Activated T-helper 1 cell treated with anti-CD3 and anti-CD28 coated beads, Interleukin-12 subunit alpha, Interleukin-12 subunit beta, Interleukin-2, Interleukin-4 antibody, amounts not matched to agents 30 ng/mL and 10 ng/mL and 1 ng/mL, durations not matched to agents 14 hours and 24 hours and 36 hours (primary cell): Measurements from ENCODE around the gene CALML4. TPM values are rescaled to one million over a fixed set of nuclear protein-coding genes. Genes with fewer than 3 reads are reported as not detected.
"Not testable (repeated sequence)": the region's sequence is repeated elsewhere in the genome, so short reads cannot be mapped to it uniquely, and the experiment has no call there.

Experiments used
- DNase-seq: peaks from one replicate; pipeline ENCODE4 v3.0.0; 2021; ENCODE audit warnings: low spot score
- H3K27ac Mint-ChIP-seq: one replicate; pipeline ENCODE4 v1.8.0; 2021; ENCODE audit warnings: mild to moderate bottlenecking, mixed read lengths
- H3K27me3 Mint-ChIP-seq: one replicate; pipeline ENCODE4 v1.8.0; 2022; ENCODE audit warnings: mild to moderate bottlenecking, moderate library complexity, mixed read lengths; ENCODE audit not compliant: insufficient read depth
- H3K36me3 Mint-ChIP-seq: one replicate; pipeline ENCODE4 v1.8.0; 2021; ENCODE audit warnings: low read depth, mixed read lengths
- H3K4me1 Mint-ChIP-seq: one replicate; pipeline ENCODE4 v1.8.0; 2021; ENCODE audit warnings: low read depth, mixed read lengths
- H3K4me3 Mint-ChIP-seq: one replicate; pipeline ENCODE4 v1.8.0; 2021; ENCODE audit warnings: mild to moderate bottlenecking, moderate library complexity, mixed read lengths
- H3K9me3 Mint-ChIP-seq: one replicate; pipeline ENCODE4 v1.8.0; 2021; ENCODE audit warnings: mixed read lengths
- intact Hi-C: fragments of 100-400 bp; cut with micrococcal nuclease; formaldehyde crosslinking; loops from one replicate; pipeline ENCODE4 v1.15.1; 2024
- total RNA-seq: library from RNA; stranded (reverse); gene quantifications from 2 replicates; pipeline ENCODE4 v1.2.3, GENCODE V29; 2022

Gene CALML4, protein sequence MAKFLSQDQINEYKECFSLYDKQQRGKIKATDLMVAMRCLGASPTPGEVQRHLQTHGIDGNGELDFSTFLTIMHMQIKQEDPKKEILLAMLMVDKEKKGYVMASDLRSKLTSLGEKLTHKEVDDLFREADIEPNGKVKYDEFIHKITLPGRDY
- total RNA-seq, result 12.1 and 13.1 TPM in 2 replicates

DNA sequence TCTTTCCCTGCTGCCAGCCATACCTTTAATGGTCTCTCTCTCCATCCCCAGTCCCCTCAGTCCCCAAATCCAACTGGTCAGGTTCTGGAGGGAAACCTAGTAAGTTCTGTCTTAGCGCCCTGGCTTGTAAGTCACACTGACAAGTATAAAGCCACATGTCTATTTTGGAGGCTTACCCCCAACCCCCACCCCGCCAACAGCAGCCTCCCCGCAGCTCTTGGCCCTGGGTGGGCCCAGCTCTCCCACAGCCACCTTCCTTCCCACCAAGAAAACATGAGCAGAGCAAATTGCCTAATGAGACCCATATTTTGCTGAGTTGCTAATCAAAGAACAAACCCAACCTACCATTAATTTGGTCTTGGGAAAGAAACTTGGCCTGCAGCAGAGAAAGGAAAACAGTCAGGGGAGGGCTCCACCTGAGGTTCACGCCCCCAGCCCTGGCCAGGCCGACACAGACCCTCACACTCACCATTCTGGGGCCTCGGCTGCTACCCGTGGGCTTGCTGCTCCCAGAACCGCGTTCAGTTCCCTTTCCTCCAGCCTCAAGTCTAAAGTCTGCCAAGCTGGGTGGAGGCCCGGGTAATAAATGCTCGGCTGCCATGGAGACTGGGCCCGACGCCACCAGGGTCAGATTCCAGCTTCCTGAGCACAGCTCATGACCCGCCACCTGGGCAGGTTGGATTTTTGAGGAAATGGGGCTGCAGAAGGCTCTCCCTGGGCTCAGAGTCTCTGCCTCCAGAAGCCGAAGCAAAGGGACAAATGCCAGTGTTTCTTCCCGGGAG, at the start of gene CALML4:
Gene CALML4 (minus strand): TSS at position 557 of the 782 bp plus-strand sequence. CDS start 85 bp downstream, at position 472.
- Mint-ChIP-seq H3K27ac (peak within 1 kb of the TSS; percentile 67), H3K9me3 (no peaks in the 10 kb centered on the region), H3K4me1 (peaks cover 55% of the 10 kb centered on the region), H3K36me3 (peaks cover 8% of the 10 kb centered on the region), H3K27me3 (no peaks in the 10 kb centered on the region), H3K4me3 (peak within 1 kb of the TSS; percentile 73)
- intact Hi-C loops, result no loop called here
- no peak for DNase-seq

DNA sequence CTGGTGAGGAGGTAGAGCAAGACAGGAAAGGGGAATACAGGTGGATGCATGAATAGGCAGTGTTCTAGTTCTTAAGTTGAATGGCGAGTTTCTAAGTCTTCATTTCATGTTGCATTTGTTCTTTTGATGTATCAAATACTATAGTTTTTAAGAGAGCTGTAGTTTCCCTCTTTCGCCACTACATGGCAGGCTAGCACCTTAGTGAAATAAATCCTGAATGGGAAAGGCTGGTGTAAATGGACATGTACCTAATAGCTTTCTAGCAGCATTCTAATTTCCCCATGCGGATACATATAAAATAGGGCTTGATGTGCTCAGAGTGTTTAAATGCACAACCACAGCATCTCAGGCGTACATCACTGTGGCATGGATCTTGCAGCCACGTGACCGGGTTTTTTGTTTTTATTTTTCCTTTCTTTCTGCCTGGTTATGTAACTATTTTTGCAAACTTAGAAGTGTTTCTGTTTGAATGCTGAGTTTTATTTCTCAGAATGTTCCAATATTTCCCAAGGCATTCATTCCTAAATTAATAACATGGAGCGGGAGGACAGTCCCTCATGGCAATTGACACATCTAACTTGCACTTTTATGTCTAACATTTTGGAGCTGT, 47.9 kb upstream of the CALML4 start:
- H3K4me3 Mint-ChIP-seq, result no peak overlapping the region
- H3K4me1 Mint-ChIP-seq, result no peaks in the 10 kb centered on the region
- no peak overlapping the region for H3K27ac Mint-ChIP-seq
- H3K27me3 Mint-ChIP-seq, result peaks cover 19% of the 10 kb centered on the region
- H3K9me3 Mint-ChIP-seq, result no peaks in the 10 kb centered on the region
- no peak for DNase-seq
- no peaks in the 10 kb centered on the region for H3K36me3 Mint-ChIP-seq
- intact Hi-C loops, result loop anchor here (1.0 to 2.0 kb wide), 6 partner anchors 22 to 421 kb away; no protein-coding TSS in a partner anchor

DNA sequence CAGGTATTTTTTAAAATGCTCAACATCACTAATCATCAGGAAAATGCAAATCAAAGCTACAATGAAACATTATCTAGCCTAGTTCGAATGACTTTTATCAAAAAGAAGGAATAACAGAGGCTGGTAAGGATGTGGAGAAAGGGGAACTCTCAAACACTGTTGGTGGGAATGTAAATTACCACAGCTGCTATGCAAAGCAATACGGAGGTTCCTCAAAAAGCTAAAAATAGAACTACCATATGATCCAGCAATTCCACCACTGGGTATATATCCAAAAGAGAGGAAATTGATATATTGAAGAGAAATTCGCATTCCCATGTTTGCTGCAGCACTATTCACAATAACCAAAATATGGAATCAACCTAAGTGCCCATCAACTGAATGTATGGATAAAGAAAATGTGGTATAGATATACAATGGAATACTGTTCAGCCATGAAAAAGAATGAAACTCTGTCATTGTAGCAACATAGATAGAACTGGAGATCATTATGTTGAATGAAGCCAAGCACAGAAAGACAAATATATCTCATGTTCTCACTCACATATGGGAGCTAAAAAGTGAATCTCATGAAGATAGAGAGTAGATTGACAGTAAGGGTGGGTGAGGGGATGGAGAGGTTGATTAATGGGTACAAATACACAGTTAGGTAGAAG, 44.1 kb upstream of the CALML4 start:
- H3K27ac Mint-ChIP-seq, result no peak overlapping the region
- peaks cover 26% of the 10 kb centered on the region for H3K27me3 Mint-ChIP-seq
- intact Hi-C loops, result no loop called here
- no peaks in the 10 kb centered on the region for H3K36me3 Mint-ChIP-seq
- H3K9me3 Mint-ChIP-seq, result no peaks in the 10 kb centered on the region
- DNase-seq, result no peak
- no peak overlapping the region for H3K4me3 Mint-ChIP-seq
- H3K4me1 Mint-ChIP-seq, result no peaks in the 10 kb centered on the region

DNA sequence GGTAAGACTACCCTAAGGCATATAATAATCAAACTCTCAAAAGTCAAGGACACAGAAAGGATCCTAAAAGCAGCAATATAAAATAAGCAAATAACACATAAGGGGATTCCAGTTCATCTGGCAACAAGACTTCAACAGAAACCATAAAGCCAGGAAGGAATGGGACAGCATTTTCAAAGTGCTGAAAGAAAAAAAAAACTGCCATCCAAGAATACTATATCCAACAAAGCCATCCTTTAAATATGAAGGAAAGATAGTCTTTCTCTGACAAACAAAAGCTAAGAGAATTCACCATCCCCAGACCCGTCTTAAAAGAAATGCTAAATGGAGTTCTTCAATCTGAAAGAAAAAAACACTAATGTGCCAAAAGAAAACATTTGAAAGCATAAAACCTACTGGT, 39.1 kb upstream of the CALML4 start:
- intact Hi-C loops, result no loop called here
- Mint-ChIP-seq H3K4me3 (no peak overlapping the region), H3K27ac (no peak overlapping the region), H3K4me1 (no peaks in the 10 kb centered on the region), H3K27me3 (peaks cover 13% of the 10 kb centered on the region), H3K9me3 (peaks cover 4% of the 10 kb centered on the region), H3K36me3 (no peaks in the 10 kb centered on the region)
- no peak for DNase-seq

DNA sequence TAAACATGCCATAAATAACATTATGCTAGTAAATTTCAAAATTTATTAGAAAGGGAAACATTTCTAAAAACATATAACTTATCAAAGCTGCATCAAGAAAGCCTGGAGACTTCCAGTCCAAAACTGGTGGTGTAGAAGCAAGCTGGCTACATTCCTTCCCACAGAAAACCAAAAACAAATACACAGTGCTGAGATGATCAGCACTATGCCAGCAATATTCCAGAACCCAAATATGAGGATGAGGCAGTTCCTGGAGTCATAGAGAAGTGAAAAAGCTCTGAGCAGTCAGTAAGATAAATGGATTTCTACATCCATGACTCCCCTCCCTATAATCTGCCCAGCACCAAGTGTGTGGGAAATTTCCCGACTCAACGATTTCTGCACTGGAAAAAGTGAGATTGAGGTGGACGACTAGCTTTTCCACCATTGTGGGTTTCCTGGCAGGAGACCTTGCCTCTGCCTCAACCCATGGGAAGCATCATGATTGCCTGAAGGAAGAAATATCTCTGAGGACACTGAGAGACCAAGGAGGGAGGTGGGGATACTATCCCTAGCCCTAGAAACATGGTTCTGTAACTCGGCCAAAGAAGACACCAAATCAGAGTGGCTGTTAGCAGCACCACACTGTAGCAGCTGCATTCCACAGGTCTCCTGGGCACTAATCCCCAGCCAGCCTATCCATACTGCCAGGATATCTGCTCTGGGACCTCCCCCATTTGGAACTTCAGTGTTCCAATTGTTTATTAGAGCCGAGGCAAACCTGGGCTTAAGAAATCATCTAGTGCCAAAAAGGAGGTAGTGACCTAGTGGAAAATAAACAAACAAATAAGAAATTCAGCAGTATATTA, 36.2 kb upstream of the CALML4 start:
- no peak overlapping the region for H3K27ac Mint-ChIP-seq
- H3K36me3 Mint-ChIP-seq, result no peaks in the 10 kb centered on the region

DNA sequence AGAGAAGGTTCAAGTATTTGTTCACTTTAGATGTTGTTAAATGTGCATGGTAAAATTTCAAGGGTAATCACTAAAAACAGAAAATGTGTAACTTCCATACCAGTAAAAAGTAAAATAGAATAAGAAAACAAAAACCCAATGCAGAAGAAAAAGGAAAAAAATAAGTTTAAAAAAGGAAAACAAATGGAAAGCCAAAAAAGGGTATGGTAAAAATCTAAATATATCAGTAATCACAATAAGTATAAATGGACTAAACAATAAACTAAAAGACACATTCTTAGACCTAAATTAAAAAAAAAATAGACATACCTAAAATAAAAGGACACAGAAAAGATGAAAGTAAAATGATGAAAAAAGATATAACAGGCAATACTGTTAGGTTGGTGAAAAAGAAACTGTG, 33.9 kb upstream of the CALML4 start:
- intact Hi-C loops, result no loop called here
- H3K4me1 Mint-ChIP-seq, result no peaks in the 10 kb centered on the region
- no peak for DNase-seq
- no peak overlapping the region for H3K4me3 Mint-ChIP-seq
- H3K36me3 Mint-ChIP-seq, result no peaks in the 10 kb centered on the region
- no peak overlapping the region for H3K27ac Mint-ChIP-seq
- H3K27me3 Mint-ChIP-seq, result peaks cover 7% of the 10 kb centered on the region
- peaks cover 4% of the 10 kb centered on the region for H3K9me3 Mint-ChIP-seq

More for the DNA sequence above, 36.2 kb upstream of the CALML4 start:
- no peak for DNase-seq
- intact Hi-C loops, result no loop called here
- Mint-ChIP-seq H3K4me3 (no peak overlapping the region), H3K27me3 (peaks cover 10% of the 10 kb centered on the region), H3K4me1 (no peaks in the 10 kb centered on the region), H3K9me3 (peaks cover 4% of the 10 kb centered on the region)

DNA sequence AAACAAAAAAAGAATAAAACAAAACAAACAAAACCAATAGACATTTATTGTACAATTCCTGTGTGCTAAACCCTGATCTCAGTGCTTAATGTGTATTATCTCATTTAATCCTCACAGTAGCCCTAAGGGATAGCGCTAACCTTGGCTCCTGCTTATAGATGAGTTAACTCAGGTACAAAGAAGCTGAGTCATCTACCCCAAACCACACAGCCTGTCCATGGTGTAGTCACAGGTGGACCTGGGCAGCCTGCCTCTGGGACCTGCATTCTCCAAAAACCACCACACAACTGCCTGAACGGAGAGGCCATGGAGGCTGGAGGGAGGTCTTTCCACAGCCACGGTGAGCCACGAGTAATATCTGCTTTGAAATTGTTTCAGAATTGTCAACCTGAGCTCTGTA, 29.9 kb upstream of the CALML4 start:
- H3K36me3 Mint-ChIP-seq, result no peaks in the 10 kb centered on the region
- H3K4me1 Mint-ChIP-seq, result peaks cover 10% of the 10 kb centered on the region
- H3K27me3 Mint-ChIP-seq, result peaks cover 5% of the 10 kb centered on the region
- H3K4me3 Mint-ChIP-seq, result no peak overlapping the region
- no peak for DNase-seq
- no peak overlapping the region for H3K27ac Mint-ChIP-seq
- H3K9me3 Mint-ChIP-seq, result no peaks in the 10 kb centered on the region
- intact Hi-C loops, result no loop called here

DNA sequence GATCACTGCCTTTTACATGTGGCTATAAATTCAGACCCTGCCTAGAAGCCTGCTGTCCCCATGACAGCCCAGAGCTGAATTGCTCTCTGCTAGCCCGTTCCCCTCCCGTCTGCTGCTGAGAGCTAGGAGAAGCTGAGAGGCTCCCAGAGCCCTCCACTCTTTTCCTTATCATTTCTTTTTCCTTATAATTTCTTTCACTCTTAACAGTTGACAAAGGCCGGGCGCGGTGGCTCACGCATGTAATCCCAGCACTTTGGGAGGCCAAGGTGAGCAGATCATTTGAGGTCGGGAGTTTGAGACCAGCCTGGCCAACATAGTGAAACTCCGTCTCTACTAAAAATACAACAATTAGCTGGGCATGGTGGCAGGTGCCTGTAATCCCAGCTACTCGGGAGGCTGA, 29.4 kb upstream of the CALML4 start:
- H3K27me3 Mint-ChIP-seq, H3K27ac Mint-ChIP-seq, H3K4me3 Mint-ChIP-seq, intact Hi-C loops, DNase-seq, H3K36me3 Mint-ChIP-seq, H3K9me3 Mint-ChIP-seq: not testable (repeated sequence)
- peaks cover 13% of the 10 kb centered on the region for H3K4me1 Mint-ChIP-seq

DNA sequence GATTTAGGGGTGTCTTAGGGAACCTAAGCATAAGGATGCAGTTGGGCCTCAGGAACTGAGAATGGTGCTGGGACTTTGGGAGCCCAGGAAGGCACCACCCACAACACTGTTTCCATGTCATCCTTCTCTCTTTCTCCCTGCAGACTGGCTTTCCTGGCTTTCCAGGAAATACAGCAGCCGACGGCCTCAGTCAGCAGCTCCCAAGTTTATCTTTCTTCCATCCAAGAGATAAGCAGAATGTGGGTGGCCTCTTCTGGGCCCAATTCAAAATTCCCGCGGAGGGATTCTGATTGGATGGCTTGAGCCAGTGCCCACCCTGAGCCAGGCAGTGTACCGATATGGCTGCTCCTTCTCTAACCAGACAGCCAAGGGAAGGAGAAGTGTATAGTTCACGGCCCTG, 28.9 kb upstream of the CALML4 start:
- intact Hi-C loops, result no loop called here
- Mint-ChIP-seq H3K9me3 (no peaks in the 10 kb centered on the region), H3K27me3 (peaks cover 5% of the 10 kb centered on the region), H3K4me3 (no peak overlapping the region), H3K4me1 (peaks cover 13% of the 10 kb centered on the region), H3K36me3 (no peaks in the 10 kb centered on the region), H3K27ac (no peak overlapping the region)
- no peak for DNase-seq

DNA sequence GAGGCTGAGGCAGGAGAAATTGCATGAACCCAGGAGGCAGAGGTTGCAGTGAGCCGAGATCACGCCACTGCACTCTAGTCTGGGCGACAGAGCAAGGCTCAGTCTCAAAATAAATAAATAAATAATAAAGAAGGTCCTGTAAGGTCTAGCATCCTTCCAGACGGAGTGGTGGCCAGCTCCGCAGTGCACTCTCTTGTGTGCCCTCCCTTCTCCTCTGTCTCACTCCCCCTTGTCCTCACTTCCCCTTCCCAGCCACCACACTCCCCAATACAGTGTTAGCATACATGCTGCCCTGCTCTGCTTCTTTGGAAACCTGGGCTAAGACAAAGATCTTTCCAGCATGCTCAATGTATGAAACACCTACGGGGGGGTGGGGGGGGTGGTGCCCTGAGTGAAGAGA, 27.8 kb upstream of the CALML4 start:
- peaks cover 8% of the 10 kb centered on the region for H3K36me3 Mint-ChIP-seq

DNA sequence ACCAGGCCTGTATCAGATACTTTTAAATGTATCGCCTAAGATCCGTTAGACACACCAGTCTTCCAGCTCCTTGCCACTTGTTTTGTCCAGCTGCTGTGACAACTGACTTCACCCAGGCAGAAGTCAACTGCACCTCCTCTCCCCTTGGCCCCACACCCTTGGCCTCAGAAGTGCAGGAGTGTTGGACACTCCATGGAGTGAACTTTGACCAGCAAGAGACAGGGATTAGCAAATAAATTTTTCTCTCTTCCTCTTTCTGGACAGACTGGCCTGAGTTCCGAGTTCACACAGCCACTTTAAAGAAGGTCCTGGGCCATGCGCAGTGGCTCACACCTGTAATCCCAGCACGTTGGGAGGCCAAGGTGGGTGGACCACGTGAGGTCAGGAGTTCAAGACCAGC, 27.3 kb upstream of the CALML4 start:
- Mint-ChIP-seq H3K4me1 (peaks cover 27% of the 10 kb centered on the region), H3K27me3 (no peaks in the 10 kb centered on the region), H3K9me3 (no peaks in the 10 kb centered on the region), H3K36me3 (peaks cover 8% of the 10 kb centered on the region), H3K4me3 (no peak overlapping the region), H3K27ac (no peak overlapping the region)
- intact Hi-C loops, result no loop called here
- no peak for DNase-seq

More for the DNA sequence above, 27.8 kb upstream of the CALML4 start:
- H3K27ac Mint-ChIP-seq, result no peak overlapping the region
- H3K9me3 Mint-ChIP-seq, result no peaks in the 10 kb centered on the region
- DNase-seq, result no peak
- peaks cover 22% of the 10 kb centered on the region for H3K4me1 Mint-ChIP-seq
- intact Hi-C loops, result no loop called here
- no peaks in the 10 kb centered on the region for H3K27me3 Mint-ChIP-seq
- no peak overlapping the region for H3K4me3 Mint-ChIP-seq

DNA sequence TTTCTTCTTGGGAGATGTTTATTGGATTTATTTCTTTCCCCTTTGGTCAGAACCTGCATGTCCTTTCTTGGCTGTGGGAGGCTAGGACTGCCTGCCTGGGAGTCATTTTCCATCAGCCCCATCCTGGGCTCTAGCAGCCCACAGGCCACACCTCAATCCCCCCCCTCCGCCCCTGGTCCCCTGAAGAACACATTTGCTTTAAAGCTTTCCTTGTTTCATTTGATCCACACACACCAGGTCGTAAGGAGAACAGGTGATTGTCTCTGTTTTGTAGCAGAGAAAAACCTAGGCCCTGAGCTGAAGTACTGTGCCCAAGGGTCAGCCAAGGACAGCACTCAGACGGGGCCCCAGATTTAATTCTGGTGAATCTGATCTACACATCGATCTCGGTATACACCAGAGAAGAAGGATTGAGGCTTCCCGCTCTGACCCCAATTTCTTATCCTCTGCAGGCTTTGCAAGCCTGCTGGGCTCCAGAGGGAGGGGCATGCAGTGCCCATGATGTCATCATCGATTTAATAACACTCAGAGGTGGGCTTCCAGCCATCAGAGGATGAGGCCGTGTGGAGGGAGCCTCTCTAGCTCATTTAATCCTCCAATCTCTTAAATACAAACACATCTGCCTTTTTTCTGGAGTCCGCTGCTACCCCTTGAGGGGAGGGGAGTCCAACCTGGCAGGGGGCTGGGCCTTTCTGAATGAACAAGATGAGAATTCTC, 26.1 kb upstream of the CALML4 start:
- Mint-ChIP-seq H3K27ac (no peak overlapping the region), H3K27me3 (no peaks in the 10 kb centered on the region), H3K4me3 (peak overlapping the region; percentile 94), H3K36me3 (peaks cover 8% of the 10 kb centered on the region), H3K4me1 (peaks cover 31% of the 10 kb centered on the region), H3K9me3 (no peaks in the 10 kb centered on the region)
- DNase-seq, result no peak
- intact Hi-C loops, result loop anchor here (2.0 kb wide), 1 partner anchor 22 kb away; no protein-coding TSS in a partner anchor
